HG03066 (cell line): ENCODE measurements around the gene ITPR3.

Experiments used
- ATAC-seq: cut with Tn5 transposase; IDR thresholded peaks from one replicate; pipeline ENCODE4 v1.9.1; 2021; ENCODE audit warnings: low read depth; ENCODE audit not compliant: unreplicated experiment

The ITPR3 gene

GRCh38 chr6:33620856-33621710, at the start of gene ITPR3:
TSS of gene ITPR3 (plus strand) at chr6:33621322. CDS start at chr6:33621603, 281 bp downstream.
- ATAC-seq, result peak; percentile 63

GRCh38 chr6:33571637-33572316, 49.3 kb upstream of the ITPR3 start:
- no peak for ATAC-seq

GRCh38 chr6:33575211-33575610, 45.9 kb upstream of the ITPR3 start:
- no peak for ATAC-seq

GRCh38 chr6:33576668-33577067, 44.5 kb upstream of the ITPR3 start:
- no peak for ATAC-seq

- ATAC-seq, result no peak
These were observed 44.0 kb upstream of the ITPR3 start for GRCh38 chr6:33577106-33577535.

- no peak for ATAC-seq
These were observed 43.4 kb upstream of the ITPR3 start for GRCh38 chr6:33577718-33578117.

- no peak for ATAC-seq
These were observed 43.0 kb upstream of the ITPR3 start for GRCh38 chr6:33578164-33578563.

GRCh38 chr6:33578588-33579011, 42.5 kb upstream of the ITPR3 start:
- ATAC-seq, result no peak

GRCh38 chr6:33579828-33580714, 41.1 kb upstream of the ITPR3 start, which contains the start of gene BAK1:
TSS of gene BAK1 (minus strand) at chr6:33580276. CDS start at chr6:33577604, 2,672 bp downstream.
- peak; percentile 74 for ATAC-seq

GRCh38 chr6:33581186-33581585, 39.9 kb upstream of the ITPR3 start:
- ATAC-seq, result no peak

GRCh38 chr6:33583591-33584155, 37.4 kb upstream of the ITPR3 start:
- no peak for ATAC-seq

GRCh38 chr6:33584700-33585402, 36.3 kb upstream of the ITPR3 start:
- no peak for ATAC-seq

GRCh38 chr6:33585403-33586107, 35.6 kb upstream of the ITPR3 start:
- no peak for ATAC-seq

GRCh38 chr6:33586108-33586640, 34.9 kb upstream of the ITPR3 start:
- ATAC-seq, result no peak

- ATAC-seq, result no peak
These were observed 33.6 kb upstream of the ITPR3 start for GRCh38 chr6:33587529-33587928.

GRCh38 chr6:33588894-33589293, 32.2 kb upstream of the ITPR3 start:
- ATAC-seq, result no peak

GRCh38 chr6:33589392-33589730, 31.8 kb upstream of the ITPR3 start:
- ATAC-seq, result no peak

- ATAC-seq, result no peak
These were observed 31.2 kb upstream of the ITPR3 start for GRCh38 chr6:33589731-33590530.
